HG02885 (cell line): ENCODE data around the gene ESX1.
"Not testable (repeated sequence)": the region's sequence is repeated elsewhere in the genome, so short reads cannot be mapped to it uniquely, and the experiment has no call there.

ENCODE experiments used
- ATAC-seq: cut with Tn5 transposase; IDR thresholded peaks from one replicate; pipeline ENCODE4 v1.9.1; 2021; ENCODE audit warnings: mild to moderate bottlenecking; ENCODE audit not compliant: unreplicated experiment, poor library complexity

ESX1 gene

GRCh38 chrX:104254442-104255115 is at the start of gene ESX1:
ESX1 (minus strand) TSS chrX:104254933; CDS start chrX:104254849, 84 bp downstream.
- no peak for ATAC-seq

GRCh38 chrX:104295636-104296035 is 40.9 kb upstream of the ESX1 start:
- ATAC-seq = no peak

- no peak for ATAC-seq
These were observed 34.2 kb upstream of the ESX1 start for GRCh38 chrX:104288961-104289360.

- no peak for ATAC-seq
These were observed 33.5 kb upstream of the ESX1 start for GRCh38 chrX:104288269-104288668.

GRCh38 chrX:104285201-104285600 is 30.5 kb upstream of the ESX1 start:
- ATAC-seq = no peak

GRCh38 chrX:104284507-104284906 is 29.8 kb upstream of the ESX1 start:
- ATAC-seq = no peak

- no peak for ATAC-seq
These were observed 27.5 kb upstream of the ESX1 start for GRCh38 chrX:104282166-104282725.

- no peak for ATAC-seq
These were observed 26.8 kb upstream of the ESX1 start for GRCh38 chrX:104281564-104281963.

GRCh38 chrX:104280609-104281008 is 25.9 kb upstream of the ESX1 start:
- no peak for ATAC-seq

- ATAC-seq = no peak
These were observed 16.3 kb upstream of the ESX1 start for GRCh38 chrX:104270916-104271512.

- no peak for ATAC-seq
These were observed 15.5 kb upstream of the ESX1 start for GRCh38 chrX:104270212-104270611.

GRCh38 chrX:104255465-104255864 is 732 bp upstream of the ESX1 start:
- no peak for ATAC-seq

GRCh38 chrX:104253567-104254441 is 929 bp downstream of the ESX1 start:
- no peak for ATAC-seq

- ATAC-seq = no peak
These were observed 4.3 kb downstream of the ESX1 start for GRCh38 chrX:104250470-104250869.

GRCh38 chrX:104230060-104230459 is 24.7 kb downstream of the ESX1 start:
- not testable (repeated sequence) for ATAC-seq

GRCh38 chrX:104211187-104211586 is 43.5 kb downstream of the ESX1 start:
- ATAC-seq = no peak

GRCh38 chrX:104205548-104205947 is 49.2 kb downstream of the ESX1 start:
- ATAC-seq = no peak
